ENCODE measurements around the gene SCYL2. TPM values are rescaled to one million over a fixed set of nuclear protein-coding genes. Genes with fewer than 3 reads are reported as not detected.
A peak's percentile ranks its signal among the peaks of the same experiment; 100 is the strongest.

Gene SCYL2
- total and polyA plus RNA-seq, 2 donors (not counting 1 experiment from before 2014, with no cell fraction given): 43.0 to 47.9 TPM

- H3K4me2 ChIP-seq (ENCODE audit: extremely low read depth, insufficient read depth, low read length): no peak overlapping the region
- H2AFZ ChIP-seq (ENCODE audit: low read length): no peak overlapping the region
- no peak for TF ChIP-seq EZH2 (IDR thresholded peaks at IDR 0.05; ENCODE audit: low read length, missing control alignments)
- no peak for TF ChIP-seq CTCF (conservative IDR thresholded peaks at IDR 0.05 in 1 of 2, IDR thresholded peaks at IDR 0.05 in 1 of 2; ENCODE audit: low read depth in 1 of 2, low read length in 2 of 2)
- H3K36me3 ChIP-seq (ENCODE audit: control insufficient read depth, insufficient read depth, low read length): no peaks in the 10 kb centered on the region
- DNase-seq (ENCODE audit: low read depth in 2 of 2): no peak
- no peak overlapping the region for H3K4me3 ChIP-seq (replicated peaks in 1 of 4; ENCODE audit: control extremely low read depth in 1 of 4, insufficient read depth in 1 of 4, low read depth in 3 of 4, low read length in 4 of 4)
- no peak overlapping the region for H3K27ac ChIP-seq (ENCODE audit: insufficient read depth, low read length)
- H4K20me1 ChIP-seq (ENCODE audit: control insufficient read depth, extremely low read depth, insufficient read depth, low read length): no peaks in the 10 kb centered on the region
- H3K9ac ChIP-seq (ENCODE audit: insufficient read depth, low read length): no peak overlapping the region
- H3K9me3 ChIP-seq (ENCODE audit: control insufficient read depth, insufficient read depth, low read depth, low read length): no peaks in the 10 kb centered on the region
- H3K4me1 ChIP-seq (ENCODE audit: control insufficient read depth, extremely low read depth, insufficient read depth, low read length): no peaks in the 10 kb centered on the region
- peaks cover 4% of the 10 kb centered on the region for H3K27me3 ChIP-seq (ENCODE audit: control insufficient read depth, insufficient read depth, low read length)
- no peaks in the 10 kb centered on the region for H3K79me2 ChIP-seq (ENCODE audit: control insufficient read depth, insufficient read depth, low read length)
These were observed 92.3 kb downstream of the SCYL2 start for GRCh38 chr12:100359248-100359647.

- H4K20me1 ChIP-seq (ENCODE audit: control insufficient read depth, extremely low read depth, insufficient read depth, low read length): no peaks in the 10 kb centered on the region
- H3K79me2 ChIP-seq (ENCODE audit: control insufficient read depth, insufficient read depth, low read length): no peaks in the 10 kb centered on the region
- H3K4me3 ChIP-seq (replicated peaks in 1 of 4; ENCODE audit: control extremely low read depth in 1 of 4, insufficient read depth in 1 of 4, low read depth in 3 of 4, low read length in 4 of 4): no peak overlapping the region
- DNase-seq (ENCODE audit: low read depth in 2 of 2): peak in 1 of 2 donors; percentile 56
- H3K9me3 ChIP-seq (ENCODE audit: control insufficient read depth, insufficient read depth, low read depth, low read length): no peaks in the 10 kb centered on the region
- no peak overlapping the region for H3K27ac ChIP-seq (ENCODE audit: insufficient read depth, low read length)
- no peaks in the 10 kb centered on the region for H3K36me3 ChIP-seq (ENCODE audit: control insufficient read depth, insufficient read depth, low read length)
- no peak for TF ChIP-seq EZH2 (IDR thresholded peaks at IDR 0.05; ENCODE audit: low read length, missing control alignments)
- no peak for TF ChIP-seq CTCF (conservative IDR thresholded peaks at IDR 0.05 in 1 of 2, IDR thresholded peaks at IDR 0.05 in 1 of 2; ENCODE audit: low read depth in 1 of 2, low read length in 2 of 2)
- H2AFZ ChIP-seq (ENCODE audit: low read length): no peak overlapping the region
- H3K9ac ChIP-seq (ENCODE audit: insufficient read depth, low read length): no peak overlapping the region
- H3K4me2 ChIP-seq (ENCODE audit: extremely low read depth, insufficient read depth, low read length): no peak overlapping the region
- no peaks in the 10 kb centered on the region for H3K4me1 ChIP-seq (ENCODE audit: control insufficient read depth, extremely low read depth, insufficient read depth, low read length)
- H3K27me3 ChIP-seq (ENCODE audit: control insufficient read depth, insufficient read depth, low read length): peaks cover 4% of the 10 kb centered on the region
These were observed 92.8 kb downstream of the SCYL2 start for GRCh38 chr12:100359822-100360221.

- H3K4me3 ChIP-seq (replicated peaks in 1 of 4; ENCODE audit: control extremely low read depth in 1 of 4, insufficient read depth in 1 of 4, low read depth in 3 of 4, low read length in 4 of 4): no peak overlapping the region
- no peak for DNase-seq (ENCODE audit: low read depth in 2 of 2)
- H4K20me1 ChIP-seq (ENCODE audit: control insufficient read depth, extremely low read depth, insufficient read depth, low read length): no peaks in the 10 kb centered on the region
- no peak overlapping the region for H3K9ac ChIP-seq (ENCODE audit: insufficient read depth, low read length)
- peaks cover 4% of the 10 kb centered on the region for H3K27me3 ChIP-seq (ENCODE audit: control insufficient read depth, insufficient read depth, low read length)
- H3K79me2 ChIP-seq (ENCODE audit: control insufficient read depth, insufficient read depth, low read length): no peaks in the 10 kb centered on the region
- TF ChIP-seq CTCF (conservative IDR thresholded peaks at IDR 0.05 in 1 of 2, IDR thresholded peaks at IDR 0.05 in 1 of 2; ENCODE audit: low read depth in 1 of 2, low read length in 2 of 2) (no peak), EZH2 (IDR thresholded peaks at IDR 0.05; ENCODE audit: low read length, missing control alignments) (no peak)
- no peak overlapping the region for H3K4me2 ChIP-seq (ENCODE audit: extremely low read depth, insufficient read depth, low read length)
- no peaks in the 10 kb centered on the region for H3K9me3 ChIP-seq (ENCODE audit: control insufficient read depth, insufficient read depth, low read depth, low read length)
- H3K27ac ChIP-seq (ENCODE audit: insufficient read depth, low read length): no peak overlapping the region
- no peak overlapping the region for H2AFZ ChIP-seq (ENCODE audit: low read length)
- H3K36me3 ChIP-seq (ENCODE audit: control insufficient read depth, insufficient read depth, low read length): no peaks in the 10 kb centered on the region
- no peaks in the 10 kb centered on the region for H3K4me1 ChIP-seq (ENCODE audit: control insufficient read depth, extremely low read depth, insufficient read depth, low read length)
These were observed 93.5 kb downstream of the SCYL2 start for GRCh38 chr12:100360450-100360849.
